ENCODE data around the gene CAT.
A peak's percentile ranks its signal among the peaks of the same experiment; 100 is the strongest.

CAT gene

GRCh38 chr11:34437224-34438125 is 1.3 kb upstream of the CAT start:
- Mint-ChIP-seq H3K4me1 (peaks cover 27% of the 10 kb centered on the region), H3K27ac (no peak overlapping the region), H3K27me3 (no peaks in the 10 kb centered on the region), H3K9me3 (no peaks in the 10 kb centered on the region), H3K4me3 (peak overlapping the region; percentile 91), H3K36me3 (peaks cover 8% of the 10 kb centered on the region)
- CTCF ChIA-PET: interaction anchor here (0.8 to 3.2 kb wide), 3 partner anchors 31 to 72 kb away, joined by 3 to 13 read pairs (median 3); no protein-coding TSS in a partner anchor
- no peak for DNase-seq

GRCh38 chr11:34439610-34440198 is 970 bp downstream of the CAT start:
- no peak for DNase-seq
- Mint-ChIP-seq H3K36me3 (peaks cover 8% of the 10 kb centered on the region), H3K4me1 (peaks cover 32% of the 10 kb centered on the region), H3K9me3 (no peaks in the 10 kb centered on the region), H3K27ac (peak overlapping the region; percentile 89), H3K4me3 (peak overlapping the region; percentile 91), H3K27me3 (no peaks in the 10 kb centered on the region)
- CTCF ChIA-PET: interaction anchor here (3.2 kb wide), 1 partner anchor 28 kb away, joined by 13 read pairs; no protein-coding TSS in a partner anchor

- Mint-ChIP-seq H3K4me3 (no peak overlapping the region), H3K36me3 (peaks cover 8% of the 10 kb centered on the region), H3K27ac (no peak overlapping the region), H3K4me1 (peaks cover 32% of the 10 kb centered on the region), H3K9me3 (no peaks in the 10 kb centered on the region), H3K27me3 (no peaks in the 10 kb centered on the region)
- no peak for DNase-seq
- CTCF ChIA-PET: interaction anchor here (1.5 kb wide), 1 partner anchor 27 kb away, joined by 3 read pairs; no protein-coding TSS in a partner anchor
Measured at GRCh38 chr11:34441814-34442213, 3.1 kb downstream of the CAT start.

DNA sequence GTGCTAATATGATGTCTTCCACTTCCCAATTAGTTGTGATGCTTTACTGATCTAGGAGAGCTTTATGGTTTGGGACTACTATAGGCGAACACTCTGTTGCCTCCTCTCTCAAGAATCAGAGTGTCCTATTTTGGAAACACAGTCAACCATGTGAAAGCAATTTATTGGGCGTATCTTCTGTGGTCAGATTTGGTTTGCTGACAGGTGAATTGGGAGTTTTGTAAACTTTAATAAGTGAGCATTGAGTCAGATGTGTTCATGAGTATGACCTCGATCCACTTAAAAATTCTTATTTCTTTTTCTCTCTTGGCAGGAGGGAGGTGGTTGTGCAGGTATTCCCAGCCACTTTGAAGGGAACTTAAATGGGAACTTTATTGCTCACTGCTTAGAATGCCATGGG is 4.4 kb downstream of the CAT start:
- H3K36me3 Mint-ChIP-seq: peaks cover 10% of the 10 kb centered on the region
- no peaks in the 10 kb centered on the region for H3K27me3 Mint-ChIP-seq
- H3K9me3 Mint-ChIP-seq: no peaks in the 10 kb centered on the region
- no peak for DNase-seq
- H3K27ac Mint-ChIP-seq: no peak overlapping the region
- peaks cover 35% of the 10 kb centered on the region for H3K4me1 Mint-ChIP-seq
- no peak overlapping the region for H3K4me3 Mint-ChIP-seq
- CTCF ChIA-PET: no interaction called here

GRCh38 chr11:34444428-34444827 is 5.7 kb downstream of the CAT start:
- peaks cover 37% of the 10 kb centered on the region for H3K4me1 Mint-ChIP-seq
- CTCF ChIA-PET: interaction anchor here (1.7 kb wide), 1 partner anchor 23 kb away, joined by 3 read pairs; no protein-coding TSS in a partner anchor
- no peak overlapping the region for H3K27ac Mint-ChIP-seq
- DNase-seq: no peak
- no peaks in the 10 kb centered on the region for H3K9me3 Mint-ChIP-seq
- peaks cover 10% of the 10 kb centered on the region for H3K36me3 Mint-ChIP-seq
- H3K4me3 Mint-ChIP-seq: no peak overlapping the region
- no peaks in the 10 kb centered on the region for H3K27me3 Mint-ChIP-seq

DNA sequence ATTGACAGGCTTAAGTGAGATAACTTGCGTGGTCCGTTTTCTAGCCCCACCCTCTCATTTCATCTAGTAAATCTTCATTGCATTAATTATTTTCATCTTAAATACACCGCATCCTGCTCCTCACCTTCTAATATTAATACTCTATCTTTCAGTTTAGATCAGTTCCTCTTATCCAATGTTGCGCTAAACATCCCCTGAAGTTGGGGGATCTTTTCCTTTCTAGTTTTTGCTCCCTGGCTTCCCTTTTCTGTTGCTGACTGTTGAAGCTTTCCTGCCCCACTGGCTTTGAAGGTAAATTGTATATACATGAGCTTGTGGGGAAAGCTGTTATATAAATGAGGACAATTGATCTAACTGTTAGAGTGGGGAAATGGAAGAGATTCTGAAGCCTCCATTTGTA is 7.2 kb downstream of the CAT start:
- DNase-seq: no peak

GRCh38 chr11:34446386-34446785 is 7.7 kb downstream of the CAT start:
- Mint-ChIP-seq H3K27me3 (no peaks in the 10 kb centered on the region), H3K9me3 (no peaks in the 10 kb centered on the region), H3K27ac (no peak overlapping the region), H3K4me1 (peaks cover 24% of the 10 kb centered on the region), H3K4me3 (no peak overlapping the region), H3K36me3 (peaks cover 19% of the 10 kb centered on the region)
- no peak for DNase-seq
- CTCF ChIA-PET: no interaction called here

More for the DNA sequence above, 7.2 kb downstream of the CAT start:
- Mint-ChIP-seq H3K36me3 (peaks cover 21% of the 10 kb centered on the region), H3K9me3 (no peaks in the 10 kb centered on the region), H3K27me3 (no peaks in the 10 kb centered on the region), H3K4me3 (no peak overlapping the region), H3K27ac (no peak overlapping the region), H3K4me1 (peaks cover 27% of the 10 kb centered on the region)
- CTCF ChIA-PET: no interaction called here

- no peak overlapping the region for H3K27ac Mint-ChIP-seq
- no peaks in the 10 kb centered on the region for H3K9me3 Mint-ChIP-seq
- no peak for DNase-seq
- H3K4me1 Mint-ChIP-seq: peaks cover 24% of the 10 kb centered on the region
- H3K36me3 Mint-ChIP-seq: peaks cover 20% of the 10 kb centered on the region
- H3K27me3 Mint-ChIP-seq: no peaks in the 10 kb centered on the region
- H3K4me3 Mint-ChIP-seq: no peak overlapping the region
- CTCF ChIA-PET: no interaction called here
Measured at GRCh38 chr11:34447044-34447443, 8.3 kb downstream of the CAT start.

- H3K9me3 Mint-ChIP-seq: no peaks in the 10 kb centered on the region
- CTCF ChIA-PET: interaction anchor here (0.6 to 0.9 kb wide), 2 partner anchors 20 to 138 kb away, joined by 3 to 4 read pairs; no protein-coding TSS in a partner anchor
- no peak overlapping the region for H3K27ac Mint-ChIP-seq
- peaks cover 19% of the 10 kb centered on the region for H3K4me1 Mint-ChIP-seq
- DNase-seq: no peak
- H3K36me3 Mint-ChIP-seq: peaks cover 24% of the 10 kb centered on the region
- no peak overlapping the region for H3K4me3 Mint-ChIP-seq
- H3K27me3 Mint-ChIP-seq: no peaks in the 10 kb centered on the region
Measured at GRCh38 chr11:34448223-34448994, 9.7 kb downstream of the CAT start.

GRCh38 chr11:34449013-34449412 is 10.3 kb downstream of the CAT start:
- Mint-ChIP-seq H3K4me3 (no peak overlapping the region), H3K4me1 (peaks cover 19% of the 10 kb centered on the region), H3K9me3 (no peaks in the 10 kb centered on the region), H3K27ac (no peak overlapping the region), H3K27me3 (no peaks in the 10 kb centered on the region), H3K36me3 (peaks cover 29% of the 10 kb centered on the region)
- no peak for DNase-seq
- CTCF ChIA-PET: interaction anchor here (0.9 kb wide), 1 partner anchor 20 kb away, joined by 4 read pairs; no protein-coding TSS in a partner anchor

DNA sequence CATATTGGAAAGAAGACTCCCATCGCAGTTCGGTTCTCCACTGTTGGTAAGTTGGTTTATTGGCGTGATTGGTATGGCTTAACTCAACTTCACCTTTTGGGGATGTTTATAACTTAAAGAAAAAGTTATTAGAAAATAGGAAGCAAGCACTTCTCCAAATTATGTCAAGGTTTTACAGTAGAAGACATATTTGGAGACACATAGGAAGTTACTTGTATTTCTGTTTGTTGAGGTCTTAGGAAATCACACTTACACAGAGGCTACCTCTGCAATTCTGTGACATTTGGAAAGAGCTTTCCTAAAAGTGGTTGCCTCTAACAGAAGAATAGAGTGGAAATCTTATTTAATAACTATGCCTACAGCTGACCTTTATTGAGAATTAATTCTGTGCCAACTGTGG is 12.3 kb downstream of the CAT start:
- no peaks in the 10 kb centered on the region for H3K9me3 Mint-ChIP-seq
- H3K4me3 Mint-ChIP-seq: no peak overlapping the region
- H3K36me3 Mint-ChIP-seq: peaks cover 38% of the 10 kb centered on the region
- H3K27ac Mint-ChIP-seq: no peak overlapping the region
- CTCF ChIA-PET: no interaction called here
- no peaks in the 10 kb centered on the region for H3K27me3 Mint-ChIP-seq
- no peak for DNase-seq
- peaks cover 19% of the 10 kb centered on the region for H3K4me1 Mint-ChIP-seq

DNA sequence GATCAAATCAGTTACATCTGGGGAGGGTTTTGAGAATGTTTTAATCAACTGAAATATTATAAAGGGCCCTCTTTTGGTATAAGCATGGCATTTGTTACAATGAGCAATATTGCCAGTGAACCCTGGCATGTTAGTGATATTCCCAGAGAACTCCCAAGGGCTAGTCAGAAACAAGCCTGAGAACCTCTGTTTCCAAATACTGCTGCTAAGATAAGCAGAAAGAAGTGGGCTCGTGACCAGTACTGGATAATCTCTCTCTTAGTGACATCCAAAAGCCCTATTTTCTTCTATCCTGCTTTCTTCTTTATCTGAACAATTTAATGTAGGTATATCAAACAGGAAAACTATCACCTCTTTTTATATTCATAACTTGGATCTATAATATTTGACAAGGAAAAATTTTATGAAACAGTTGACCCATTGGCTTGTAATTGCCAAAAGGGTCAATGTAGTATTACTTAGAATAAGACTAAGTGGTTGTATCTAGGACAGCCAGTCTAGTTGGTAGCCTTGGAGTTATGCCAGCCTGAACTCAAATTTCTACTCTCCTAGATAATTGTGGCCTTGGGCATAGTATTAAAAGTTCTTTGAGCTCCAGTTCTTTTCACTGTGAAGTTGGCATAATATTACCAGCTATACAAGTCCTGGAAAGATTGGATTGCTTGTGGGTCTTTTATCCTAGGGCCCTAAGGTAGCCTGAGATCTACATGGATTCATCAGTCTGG is 15.7 kb downstream of the CAT start:
- CTCF ChIA-PET: no interaction called here
- DNase-seq: no peak
- H3K36me3 Mint-ChIP-seq: peaks cover 57% of the 10 kb centered on the region
- H3K4me1 Mint-ChIP-seq: peaks cover 1% of the 10 kb centered on the region
- H3K9me3 Mint-ChIP-seq: no peaks in the 10 kb centered on the region
- H3K4me3 Mint-ChIP-seq: no peak overlapping the region
- H3K27ac Mint-ChIP-seq: no peak overlapping the region
- no peaks in the 10 kb centered on the region for H3K27me3 Mint-ChIP-seq

DNA sequence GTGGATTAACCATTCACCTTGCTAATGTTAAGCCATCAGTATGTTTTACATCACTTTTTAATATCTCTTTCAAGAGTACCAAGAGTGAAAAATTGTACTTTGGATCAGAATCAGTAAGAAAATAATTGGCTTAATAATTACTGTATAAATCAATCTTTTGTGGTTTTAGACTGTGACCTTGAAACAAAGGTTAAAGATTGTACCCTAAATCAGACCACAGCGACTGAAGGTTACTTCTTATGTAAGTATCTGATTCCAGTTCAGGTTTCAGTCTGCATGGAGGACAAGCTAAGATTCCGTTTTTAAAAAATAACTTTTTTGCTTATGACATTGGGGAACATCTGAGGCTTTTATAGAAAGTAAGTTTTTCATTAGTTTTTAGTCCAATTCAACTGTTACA is 18.9 kb downstream of the CAT start:
- no peak overlapping the region for H3K27ac Mint-ChIP-seq
- H3K4me3 Mint-ChIP-seq: no peak overlapping the region
- no peaks in the 10 kb centered on the region for H3K4me1 Mint-ChIP-seq
- H3K36me3 Mint-ChIP-seq: peaks cover 47% of the 10 kb centered on the region
- H3K9me3 Mint-ChIP-seq: no peaks in the 10 kb centered on the region
- H3K27me3 Mint-ChIP-seq: no peaks in the 10 kb centered on the region
- CTCF ChIA-PET: no interaction called here
- no peak for DNase-seq

DNA sequence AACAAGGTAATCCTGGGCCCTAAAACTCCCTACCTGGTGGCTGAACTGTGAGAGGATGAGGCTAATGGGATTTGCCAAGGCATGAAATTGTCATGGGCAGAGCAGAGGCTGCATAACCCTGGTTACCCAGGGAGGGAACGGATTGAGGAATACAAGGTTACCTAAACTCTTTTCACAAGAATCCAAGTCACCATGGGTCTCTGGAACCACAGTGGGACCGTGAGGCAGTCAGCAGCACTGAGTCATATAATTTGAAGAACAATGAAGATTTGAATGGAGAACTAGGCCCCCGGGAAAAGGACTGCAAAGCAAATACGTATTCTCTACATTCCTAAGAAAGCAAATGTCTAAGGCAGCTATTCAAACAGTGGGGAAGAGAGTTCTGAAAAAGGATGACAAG is 19.8 kb downstream of the CAT start:
- DNase-seq: no peak
- Mint-ChIP-seq H3K9me3 (no peaks in the 10 kb centered on the region), H3K4me3 (no peak overlapping the region), H3K4me1 (no peaks in the 10 kb centered on the region), H3K27ac (no peak overlapping the region), H3K27me3 (no peaks in the 10 kb centered on the region), H3K36me3 (peaks cover 49% of the 10 kb centered on the region)
- CTCF ChIA-PET: no interaction called here
